Right ventricle myocardium superior (tissue), 1 donor: ENCODE measurements around the gene LSAMP. TPM values are rescaled to one million over a fixed set of nuclear protein-coding genes. Genes with fewer than 3 reads are reported as not detected.
"Not testable (repeated sequence)": the region's sequence is repeated elsewhere in the genome, so short reads cannot be mapped to it uniquely, and the experiment has no call there.

Experiments used
- ATAC-seq: fragments of 200-7000 bp; cut with Tn5 transposase; one replicate; pipeline ENCODE4 v1.9.1; 2020; ENCODE audit warnings: mild to moderate bottlenecking; ENCODE audit not compliant: poor library complexity
- DNase-seq: peaks from one replicate; pipeline ENCODE4 v3.0.0-alpha.2; 2020
- intact Hi-C: fragments of 100-400 bp; cut with DNase I; formaldehyde crosslinking; loops from one replicate; pipeline ENCODE4 v1.11.2; 2022
- total RNA-seq: library from RNA; stranded (reverse); fragmentation: NEBNext Ultra II Directional; extraction: Animal tissue kit (Norgen Biotek cat#: 25700); gene quantifications from one replicate; pipeline ENCODE4 v1.2.1, GENCODE V29; 2021
- donor health status: DM: no; HTN: yes; CAD: no; lungs with severe emphysema.

Gene LSAMP
- total RNA-seq, 1 donor from 2014 or later = 5.2 TPM

DNA sequence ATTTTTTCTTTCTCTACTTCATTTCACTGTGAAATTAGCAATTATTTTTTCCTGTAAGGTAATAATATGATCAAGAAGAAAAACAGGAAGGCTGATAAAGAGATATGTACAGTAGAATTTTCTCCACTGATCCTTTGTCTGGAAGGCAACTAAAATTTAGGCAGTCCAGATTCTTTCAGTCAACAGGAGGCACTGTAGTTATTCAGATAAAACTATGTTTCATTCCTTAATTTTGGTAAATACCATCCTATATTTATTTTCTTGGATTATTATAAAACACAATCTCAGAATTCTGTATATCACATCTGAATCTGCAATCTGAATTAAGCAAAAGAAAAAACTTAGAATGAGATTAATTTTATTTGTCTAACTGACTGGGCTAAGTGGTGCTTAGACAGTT lies 343.2 kb downstream of the LSAMP start:
- intact Hi-C loops = no loop called here
- no peak for DNase-seq
- ATAC-seq = no peak

DNA sequence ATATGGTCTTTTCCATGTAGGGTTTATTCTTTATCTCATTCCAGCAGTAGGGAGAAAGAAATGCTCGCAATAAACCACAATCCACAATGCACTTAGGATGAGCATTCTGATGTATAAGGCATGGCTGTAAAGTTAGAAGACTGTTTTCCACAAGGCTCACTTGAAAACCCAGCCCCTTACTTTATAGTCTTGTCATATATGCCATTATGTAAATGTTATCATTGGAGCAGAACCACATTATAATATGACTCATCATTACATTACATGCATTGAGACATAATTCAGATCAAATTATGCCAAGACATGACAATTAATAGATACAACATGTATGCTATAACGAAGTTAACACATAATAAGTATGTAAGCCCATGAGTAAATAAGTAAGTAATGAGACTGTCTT lies 348.1 kb downstream of the LSAMP start:
- intact Hi-C loops = no loop called here
- DNase-seq = no peak
- no peak for ATAC-seq

DNA sequence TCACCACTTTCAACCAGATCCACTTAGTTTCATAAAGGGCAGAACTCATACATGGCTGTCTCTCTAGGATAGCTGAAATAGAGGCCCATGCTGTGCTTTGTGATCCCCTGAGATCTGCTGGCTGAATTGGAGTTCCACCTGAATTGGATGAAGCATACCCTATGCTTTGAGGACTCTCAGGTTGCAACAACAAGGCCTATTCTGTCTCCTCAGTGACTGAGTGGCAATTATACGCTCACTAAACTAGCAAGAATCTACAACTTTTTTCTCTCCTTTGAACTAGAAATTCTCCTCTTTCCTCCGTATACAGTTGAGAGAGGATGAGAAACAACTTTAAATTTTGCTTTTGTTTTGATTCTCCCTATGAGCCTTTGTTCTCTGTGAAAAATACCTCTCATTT lies 348.7 kb downstream of the LSAMP start:
- DNase-seq = no peak
- no peak for ATAC-seq
- intact Hi-C loops = no loop called here

DNA sequence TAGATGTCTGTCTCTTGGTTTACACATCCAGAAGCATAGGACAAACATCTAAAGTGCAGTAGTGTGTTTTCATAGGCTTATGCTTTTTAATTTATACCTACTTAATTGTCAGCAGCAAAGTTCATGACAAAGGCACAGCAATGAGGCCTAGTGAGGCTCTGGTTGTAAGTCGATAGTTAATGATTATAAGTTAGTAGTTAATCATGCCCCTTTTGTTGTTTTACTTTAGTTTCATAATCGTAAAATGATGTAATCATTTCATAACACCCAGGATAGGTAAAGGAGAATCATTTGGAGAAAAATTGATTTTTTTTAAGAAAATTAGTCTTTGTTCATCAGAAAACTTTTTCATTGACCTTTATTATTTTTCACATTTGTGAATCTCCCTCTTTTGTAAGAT lies 351.9 kb downstream of the LSAMP start:
- intact Hi-C loops = no loop called here
- DNase-seq = no peak
- ATAC-seq = no peak

DNA sequence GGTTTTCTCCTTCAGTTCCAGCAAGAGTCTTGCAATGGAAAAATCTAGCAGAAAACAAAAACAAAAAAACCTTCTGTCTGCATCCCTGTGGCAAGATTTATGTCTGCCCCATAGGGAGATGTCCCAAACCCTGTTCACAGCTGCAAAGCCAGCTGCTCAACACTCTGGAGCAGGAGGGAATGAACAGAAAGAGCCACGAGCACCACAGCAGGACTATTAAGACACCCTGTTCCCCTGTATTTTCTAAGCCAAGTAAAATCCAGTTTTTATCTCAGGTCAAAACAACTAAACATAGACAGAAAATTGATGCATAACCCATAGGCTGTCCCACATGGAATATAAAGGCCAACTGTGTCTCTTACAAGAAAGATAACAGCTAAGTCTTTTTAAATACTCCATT lies 357.9 kb downstream of the LSAMP start:
- DNase-seq = no peak
- intact Hi-C loops = no loop called here
- peak; percentile 53 for ATAC-seq

DNA sequence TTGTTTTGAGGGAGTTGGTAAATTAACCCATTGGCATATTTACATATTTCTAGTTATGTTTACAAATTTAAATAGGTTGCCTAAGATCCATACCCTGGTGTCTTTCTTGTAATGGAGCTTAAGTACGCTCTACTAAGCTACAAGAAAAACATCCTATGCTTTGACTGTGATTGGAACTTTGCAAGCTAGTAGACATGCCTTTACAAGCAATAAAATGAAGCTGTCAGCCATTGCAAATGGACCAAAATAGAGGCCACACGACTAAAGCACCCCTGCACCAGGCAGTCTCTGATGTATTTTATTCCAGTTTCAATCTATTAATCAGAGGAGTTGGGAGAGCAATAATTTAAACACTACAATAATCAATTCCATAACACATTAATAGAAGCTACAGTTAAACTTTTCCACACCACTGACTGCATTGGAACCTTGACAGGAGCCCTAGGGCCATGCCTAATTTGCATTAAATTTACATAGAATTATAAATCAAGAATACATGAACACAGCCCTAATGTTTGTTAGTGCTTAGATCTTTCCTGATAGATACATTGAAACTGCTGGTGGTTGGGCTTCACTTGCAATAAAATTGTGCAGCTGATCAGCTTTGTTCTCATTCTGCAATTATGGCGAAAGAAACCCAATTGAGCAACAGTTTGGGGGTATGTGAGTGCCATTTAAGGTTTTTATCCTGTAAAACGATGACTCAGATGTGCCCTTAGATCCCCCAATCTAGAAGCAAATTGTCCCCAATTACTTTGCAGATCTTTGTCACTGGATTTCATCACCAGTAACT lies 360.1 kb downstream of the LSAMP start:
- ATAC-seq (no peak), DNase-seq (no peak)
- intact Hi-C loops = no loop called here

DNA sequence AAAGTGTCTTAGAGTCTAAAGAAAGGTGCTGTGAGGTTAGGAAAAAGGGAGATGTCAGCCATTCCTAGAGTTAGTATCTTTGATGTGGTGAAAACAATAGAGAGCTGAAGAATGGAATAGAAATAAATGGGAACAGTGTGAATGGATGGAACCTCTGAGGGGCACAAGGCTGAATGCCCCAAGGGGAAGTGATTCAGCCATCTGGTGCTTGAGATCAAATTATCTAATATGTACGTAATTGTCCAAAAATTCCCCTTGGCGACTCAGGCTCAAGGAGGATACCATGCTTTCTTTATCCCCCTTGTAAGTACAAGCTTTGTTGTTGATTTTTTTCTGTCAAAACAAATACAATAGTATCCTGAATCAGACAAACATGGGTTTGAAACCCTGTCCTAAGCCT lies 361.6 kb downstream of the LSAMP start:
- intact Hi-C loops = no loop called here
- ATAC-seq (no peak), DNase-seq (no peak)

DNA sequence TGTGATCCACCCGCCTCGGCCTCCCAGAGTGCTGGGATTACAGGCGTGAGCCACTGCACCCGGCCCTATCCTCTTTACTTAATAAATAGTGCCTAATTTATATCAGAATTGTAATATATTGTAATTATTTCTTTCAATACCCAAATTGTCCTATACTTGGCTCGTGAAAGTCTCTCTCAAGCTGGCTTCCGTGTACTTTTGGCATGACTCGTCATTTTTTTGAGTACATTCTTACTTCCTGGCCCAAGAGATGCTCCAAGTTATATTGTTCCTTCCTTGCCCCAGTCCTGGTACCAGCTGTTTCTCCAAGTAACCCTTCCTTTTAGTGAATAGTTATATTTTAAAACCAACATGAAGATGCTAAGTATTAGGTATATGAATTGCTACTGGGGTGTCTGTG lies 366.7 kb downstream of the LSAMP start:
- intact Hi-C loops = no loop called here
- DNase-seq = no peak
- ATAC-seq = no peak

DNA sequence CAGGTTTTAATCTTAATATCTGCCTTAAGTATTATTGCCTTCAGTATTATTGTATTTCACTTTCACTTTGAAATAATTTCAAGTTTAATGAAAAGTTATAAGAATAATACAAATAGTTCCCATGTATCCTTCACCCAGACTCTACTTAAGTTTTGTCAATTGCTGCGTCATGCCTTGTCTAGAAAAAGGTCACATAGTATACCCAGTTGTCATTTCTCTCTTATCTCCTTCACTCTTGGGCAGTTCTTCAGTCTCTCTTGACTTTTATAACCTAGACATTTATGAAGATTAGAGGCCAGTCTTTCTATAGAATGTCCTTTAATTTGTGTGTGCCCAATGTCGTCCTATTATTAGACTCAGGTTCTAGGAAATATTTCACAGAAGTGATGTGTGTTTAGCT lies 367.7 kb downstream of the LSAMP start:
- ATAC-seq (no peak), DNase-seq (no peak)
- intact Hi-C loops = no loop called here

DNA sequence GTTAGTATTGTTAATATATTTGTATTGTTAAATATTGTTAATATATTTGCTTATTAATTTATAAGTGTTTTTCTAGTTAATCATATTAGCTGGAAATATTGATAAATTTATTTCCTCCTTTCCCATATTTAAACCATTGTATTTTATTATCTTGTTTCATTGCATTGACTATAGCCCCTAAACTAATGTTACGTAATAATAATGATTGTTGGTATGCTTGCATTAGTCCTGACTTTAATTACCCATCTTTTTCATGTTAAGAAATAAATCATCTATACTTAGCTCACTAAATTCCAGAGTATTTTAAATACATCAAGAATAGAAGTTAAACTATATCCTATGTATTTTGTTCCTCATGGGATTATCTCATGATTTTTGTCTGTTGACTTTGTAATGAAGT lies 368.2 kb downstream of the LSAMP start:
- intact Hi-C loops = no loop called here
- ATAC-seq (no peak), DNase-seq (no peak)

DNA sequence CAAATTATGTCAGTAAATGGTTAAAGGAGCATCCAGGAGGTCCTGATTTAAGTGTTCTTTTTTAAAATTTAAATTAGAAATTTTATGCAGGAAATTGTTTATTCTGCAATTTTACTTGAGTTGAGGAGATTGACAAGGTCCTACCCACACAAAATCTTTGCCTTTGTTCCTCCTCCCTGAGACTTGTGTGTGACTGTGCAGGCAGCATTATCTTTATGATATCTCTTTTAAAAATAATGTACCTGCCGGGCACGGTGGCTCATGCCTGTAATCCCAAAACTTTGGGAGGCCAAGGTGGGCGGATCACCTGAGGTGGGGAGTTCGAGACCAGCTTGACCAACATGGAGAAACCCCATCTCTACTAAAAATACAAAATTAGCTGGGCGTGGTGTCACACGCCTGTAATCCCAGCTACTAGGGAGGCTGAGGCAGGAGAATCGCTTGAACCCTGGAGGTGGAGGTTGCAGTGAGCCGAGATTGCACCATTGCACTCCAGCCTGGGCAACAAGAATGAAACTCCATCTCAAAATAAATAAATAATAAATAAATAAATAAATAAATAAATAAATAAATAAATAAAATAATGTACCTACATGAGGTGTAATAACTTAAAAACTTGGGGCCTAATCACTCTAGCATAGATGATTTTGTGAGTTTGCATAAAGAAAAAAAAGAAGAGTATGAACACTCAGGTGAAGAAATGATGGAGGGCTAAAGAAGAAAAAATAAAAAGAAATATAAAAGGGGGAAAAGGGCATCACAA lies 374.6 kb downstream of the LSAMP start:
- DNase-seq, intact Hi-C loops, ATAC-seq: not testable (repeated sequence)

DNA sequence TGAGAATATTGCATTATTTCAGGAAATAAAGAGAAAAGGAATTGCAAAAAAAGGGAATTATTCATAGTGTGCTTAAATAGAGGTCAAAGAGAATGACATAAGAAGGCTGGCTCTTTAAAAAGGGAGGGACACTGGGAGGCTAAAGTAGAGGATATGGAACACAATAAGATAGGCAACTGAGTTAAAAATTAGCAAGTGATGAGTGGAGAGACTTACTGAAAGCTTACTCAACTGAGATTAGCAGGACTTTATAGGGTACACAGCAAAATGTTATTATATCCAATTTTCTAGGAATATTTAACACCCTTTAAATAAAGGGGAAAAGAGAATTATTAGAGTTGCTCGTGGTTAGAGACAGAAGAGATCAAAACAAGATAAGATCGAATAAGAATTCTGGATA lies 375.2 kb downstream of the LSAMP start:
- DNase-seq = no peak
- intact Hi-C loops = no loop called here
- ATAC-seq = no peak

DNA sequence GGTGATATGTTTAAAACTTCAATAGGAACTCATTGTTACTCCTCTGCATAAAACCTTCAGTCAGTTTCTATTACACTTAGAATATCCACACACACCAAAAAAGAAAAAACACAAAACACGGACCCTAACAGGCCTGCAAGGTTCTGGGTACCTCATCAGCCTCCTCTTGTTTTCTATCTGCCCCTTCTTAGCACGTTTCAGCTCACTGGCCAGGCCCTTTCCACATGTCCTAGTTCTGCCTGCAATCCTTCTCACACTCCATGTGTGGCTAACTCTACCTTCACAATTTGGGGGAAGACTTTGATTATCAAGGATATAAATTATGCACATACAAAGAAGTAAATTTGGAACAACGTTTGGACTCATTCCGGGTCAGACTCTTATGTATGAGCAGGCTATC lies 376.3 kb downstream of the LSAMP start:
- ATAC-seq = no peak
- intact Hi-C loops = no loop called here
- no peak for DNase-seq

DNA sequence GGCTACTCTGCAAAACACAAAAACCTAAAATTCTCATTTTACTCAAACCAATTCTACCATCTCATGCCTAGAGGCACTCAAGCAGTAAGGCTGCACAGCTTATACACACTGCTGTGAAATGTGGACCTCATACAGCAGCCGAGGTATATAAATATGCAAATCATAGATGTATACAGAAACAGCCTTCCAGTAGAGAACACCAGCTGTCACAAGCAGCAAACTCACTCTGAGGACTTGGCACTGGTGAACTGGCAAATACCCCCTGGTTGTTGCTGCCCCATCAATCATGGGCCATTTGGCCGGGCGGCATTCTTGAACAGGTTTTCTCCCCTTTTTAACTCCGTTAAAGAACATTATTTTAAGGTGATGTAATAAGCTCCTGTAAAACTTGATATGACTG lies 378.0 kb downstream of the LSAMP start:
- intact Hi-C loops = no loop called here
- no peak for ATAC-seq
- DNase-seq = no peak

DNA sequence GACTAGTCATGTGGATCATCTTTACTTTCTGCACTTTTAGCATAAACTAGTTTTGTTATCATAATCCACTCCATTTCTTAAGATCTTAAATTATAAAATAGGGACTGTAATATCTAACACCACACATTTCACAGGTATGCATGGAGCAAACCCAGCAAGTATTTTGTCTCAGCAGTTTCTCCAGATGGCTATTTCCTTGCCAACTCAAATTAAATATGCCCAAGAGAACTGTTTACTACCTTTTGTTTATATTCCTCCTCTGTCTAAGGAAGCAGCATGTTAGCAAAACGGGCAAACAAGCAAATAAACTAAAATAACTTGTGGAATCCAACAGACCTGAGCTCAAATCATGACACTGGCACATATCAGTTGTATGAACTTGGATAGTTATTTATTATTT lies 379.8 kb downstream of the LSAMP start:
- intact Hi-C loops = no loop called here
- DNase-seq (no peak), ATAC-seq (no peak)

DNA sequence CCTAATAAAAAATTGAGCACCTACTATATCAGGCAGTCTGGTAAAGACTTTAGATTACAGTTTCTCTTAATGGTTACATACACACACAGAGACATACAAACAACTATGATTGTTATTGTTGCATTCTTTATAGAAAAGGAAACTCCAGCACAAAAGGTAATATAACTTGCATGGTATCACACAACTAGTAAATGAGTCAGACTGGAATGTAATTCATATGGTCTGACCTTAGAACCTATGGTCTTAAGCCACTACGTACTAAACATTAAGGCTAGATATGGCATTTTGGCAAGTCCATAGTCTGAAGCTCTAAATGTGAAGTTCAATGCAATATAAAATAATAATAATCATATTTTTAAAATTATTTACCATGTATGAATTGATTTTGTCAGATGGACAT lies 380.6 kb downstream of the LSAMP start:
- ATAC-seq (no peak), DNase-seq (no peak)
- intact Hi-C loops = no loop called here

DNA sequence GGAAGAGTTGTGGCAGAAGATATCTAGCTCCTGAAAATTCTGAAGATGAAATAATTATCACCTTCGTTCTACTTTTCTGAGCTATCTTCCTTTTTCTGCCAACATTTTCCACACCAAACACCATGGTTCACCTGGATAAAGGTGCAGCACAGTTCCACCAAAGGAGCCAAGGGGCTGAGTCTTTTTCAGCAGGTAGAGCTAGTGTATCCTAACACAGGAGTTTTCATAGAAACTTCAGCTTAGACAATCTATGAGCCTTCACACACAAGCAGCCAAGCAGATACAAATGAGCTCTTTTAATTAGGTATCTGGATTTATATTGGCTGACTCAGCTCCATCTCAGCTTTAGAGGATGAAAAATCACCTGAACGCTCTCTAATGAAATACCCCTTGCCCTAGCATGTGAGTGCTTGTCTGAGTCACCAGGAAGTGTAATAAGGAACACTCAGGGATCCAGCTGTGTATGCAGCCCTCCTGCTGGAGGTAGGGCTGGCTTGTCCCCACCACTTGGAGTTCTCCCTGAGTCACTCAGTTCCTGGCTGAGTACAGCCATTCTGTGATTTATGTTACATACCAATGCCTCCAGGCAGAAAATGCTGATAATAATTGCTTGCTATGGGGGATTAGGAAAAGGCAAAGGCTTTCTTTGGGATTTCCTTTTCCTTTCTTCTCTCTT lies 385.7 kb downstream of the LSAMP start:
- ATAC-seq (no peak), DNase-seq (no peak)
- intact Hi-C loops = no loop called here

DNA sequence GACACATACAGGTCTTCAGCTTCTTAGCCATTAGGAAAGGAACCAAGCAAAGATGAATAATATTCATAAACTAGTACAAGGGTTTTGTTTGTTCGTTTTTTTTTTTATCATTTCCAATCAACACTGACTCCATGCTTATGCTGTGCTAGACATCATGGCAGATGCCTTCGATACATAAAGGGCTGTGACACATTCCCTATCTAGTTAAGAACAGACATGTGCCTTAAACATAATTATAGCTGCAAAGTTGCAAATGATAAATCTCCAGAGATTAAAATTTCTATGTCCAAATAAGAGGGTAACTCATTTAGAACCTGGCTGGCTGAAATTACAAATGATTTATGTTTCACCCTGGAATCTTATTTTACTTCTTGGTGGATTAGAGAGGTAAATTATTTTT lies 386.4 kb downstream of the LSAMP start:
- intact Hi-C loops = no loop called here
- no peak for DNase-seq
- ATAC-seq = no peak

DNA sequence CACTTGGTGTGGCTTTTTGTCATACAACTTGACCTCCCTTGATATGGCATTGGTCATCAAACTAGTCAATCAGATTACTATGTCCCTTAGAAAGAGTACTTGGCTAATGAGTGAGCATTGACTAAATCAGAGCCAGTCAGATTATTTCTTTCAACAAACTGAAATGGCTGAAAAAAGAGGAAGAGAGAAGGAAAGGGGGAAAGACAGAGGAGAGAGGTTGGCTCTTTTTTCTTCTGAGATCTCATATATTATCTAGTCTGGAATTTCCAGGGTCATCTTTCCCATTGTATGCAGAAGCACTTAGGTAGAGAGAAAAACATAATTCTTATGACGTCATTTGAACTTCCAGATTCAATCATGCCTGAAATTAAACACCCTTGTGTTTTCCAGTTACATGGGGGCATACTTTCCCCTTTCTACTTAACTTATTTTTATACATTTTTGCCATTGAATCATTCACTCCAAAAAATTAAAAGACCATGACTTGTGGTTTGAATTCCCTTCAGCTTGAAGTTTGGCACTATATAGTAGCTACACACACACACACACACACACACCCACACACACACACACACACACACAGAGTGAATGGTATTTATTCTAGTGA lies 387.8 kb downstream of the LSAMP start:
- intact Hi-C loops = no loop called here
- no peak for DNase-seq
- no peak for ATAC-seq

DNA sequence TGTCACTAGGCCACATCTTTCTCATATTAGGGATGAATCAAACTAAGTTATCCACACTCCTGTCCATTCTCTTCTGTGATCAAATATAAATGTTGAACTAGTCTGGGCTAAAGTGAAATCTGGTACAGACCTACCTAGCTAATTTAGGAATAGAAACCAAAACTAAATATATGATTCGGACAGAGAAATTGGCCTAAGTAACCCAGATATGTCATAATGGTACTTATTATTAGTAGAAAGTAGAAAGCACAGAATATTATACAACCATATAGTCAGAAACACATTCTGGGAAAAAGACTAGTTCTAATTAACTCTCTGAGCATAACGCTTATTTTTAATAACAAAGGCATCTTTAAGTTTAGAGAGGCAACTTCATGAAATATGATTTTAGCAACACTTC lies 389.0 kb downstream of the LSAMP start:
- ATAC-seq = no peak
- intact Hi-C loops = no loop called here

More for the DNA sequence above, 389.0 kb downstream of the LSAMP start:
- no peak for DNase-seq
